HL-60 (cell line): ENCODE measurements around the gene DPEP2NB.

ENCODE experiments used
- CTCF ChIP-seq: IDR thresholded peaks from one replicate; pipeline ENCODE4 v1.5.1; 2011; ENCODE audit warnings: low read length, control low read depth, inconsistent platforms; ENCODE audit not compliant: insufficient read depth
- POLR2AphosphoS5 ChIP-seq: IDR thresholded peaks from 2 replicates; pipeline ENCODE4 v1.6.1; 2012; ENCODE audit warnings: low read depth
- REST ChIP-seq: IDR thresholded peaks from 2 replicates; pipeline ENCODE4 v1.6.1; 2012; ENCODE audit warnings: low read depth; ENCODE audit not compliant: insufficient replicate concordance

GRCh38 chr16:68049449-68049848, 33.7 kb upstream of the DPEP2NB start:
- TF ChIP-seq CTCF (no peak), POLR2AphosphoS5 (no peak), REST (no peak)
